OCI-M1 (cell line): ENCODE measurements around the gene DPAGT1.
A peak's percentile ranks its signal among the peaks of the same experiment; 100 is the strongest.

Experiments used
- DNase-seq: peaks from one replicate; lab custom pipeline; 2025; lab: John Stamatoyannopoulos, UW

The DPAGT1 gene

DNA sequence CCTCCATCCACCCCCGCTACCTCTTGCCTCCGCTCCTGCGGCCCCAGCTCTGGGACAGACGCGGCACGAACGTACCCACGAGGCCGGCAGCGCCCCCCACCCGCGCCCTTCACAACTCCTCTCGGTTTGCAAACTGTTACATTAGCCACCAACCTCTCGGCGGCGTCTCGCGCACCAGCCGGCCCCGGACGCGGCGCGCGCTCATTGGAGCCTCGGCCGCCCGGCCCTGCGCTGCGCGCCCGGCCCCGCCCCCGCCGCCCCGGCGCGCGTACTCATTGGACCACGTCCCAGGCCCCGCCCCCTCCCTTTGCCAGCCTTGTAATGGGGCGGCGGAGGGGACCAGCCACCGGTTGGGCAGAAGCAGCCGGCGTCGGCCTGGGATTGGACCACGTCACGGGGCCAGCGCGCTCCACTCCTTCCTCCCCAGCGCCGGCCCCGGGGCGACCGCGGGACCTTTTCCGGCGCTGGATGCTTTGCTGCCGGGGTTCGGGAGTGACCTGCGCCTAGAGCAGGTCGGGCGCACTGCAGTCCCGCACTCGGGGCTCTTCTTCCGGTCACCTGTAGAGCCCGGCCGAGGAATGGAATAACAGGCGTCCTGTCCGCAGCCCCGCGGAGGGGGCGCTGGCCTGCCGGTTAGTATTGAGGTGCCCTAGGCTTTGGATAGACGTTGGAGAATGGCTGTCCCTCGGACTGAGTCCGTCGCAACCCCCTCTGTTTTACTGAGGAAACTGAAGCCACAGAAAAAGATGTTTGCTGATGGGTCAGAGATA, 44.5 kb downstream of the DPAGT1 start, which contains the start of gene HYOU1:
HYOU1 (minus strand) TSS at position 206 of the 770 bp plus-strand sequence. CDS start 1,045 bp downstream, outside the sequence.
- DNase-seq, result peak; percentile 99

DNA sequence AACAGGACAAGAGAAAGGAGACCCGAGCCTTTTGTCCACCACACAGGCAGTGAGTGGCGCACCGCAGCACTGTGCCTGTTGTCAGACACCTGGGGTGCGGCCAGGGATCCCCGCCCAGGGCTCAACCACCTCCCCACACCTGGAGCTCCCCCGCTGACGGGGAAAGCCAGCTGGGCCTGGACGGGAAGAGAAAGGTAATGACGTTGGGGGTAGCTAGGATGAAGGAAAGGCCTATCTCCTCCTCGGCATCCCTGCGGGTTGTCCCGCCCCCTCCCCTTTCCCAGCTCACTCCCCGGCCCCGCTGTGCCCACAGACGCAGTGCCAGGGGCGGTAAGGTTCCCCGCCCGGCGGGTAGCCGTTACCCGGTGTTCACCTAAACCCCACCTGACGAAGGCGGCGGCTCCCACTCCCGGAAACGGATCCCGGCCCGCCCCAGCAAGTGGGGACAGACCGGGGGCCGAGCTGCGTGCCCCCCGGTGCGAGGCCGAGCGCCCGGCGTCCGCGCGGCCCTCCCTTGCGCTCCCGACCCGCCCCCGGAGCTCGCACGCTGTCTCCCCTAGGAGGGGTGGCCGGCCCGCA, 45.1 kb downstream of the DPAGT1 start:
- DNase-seq, result peak; percentile 66

DNA sequence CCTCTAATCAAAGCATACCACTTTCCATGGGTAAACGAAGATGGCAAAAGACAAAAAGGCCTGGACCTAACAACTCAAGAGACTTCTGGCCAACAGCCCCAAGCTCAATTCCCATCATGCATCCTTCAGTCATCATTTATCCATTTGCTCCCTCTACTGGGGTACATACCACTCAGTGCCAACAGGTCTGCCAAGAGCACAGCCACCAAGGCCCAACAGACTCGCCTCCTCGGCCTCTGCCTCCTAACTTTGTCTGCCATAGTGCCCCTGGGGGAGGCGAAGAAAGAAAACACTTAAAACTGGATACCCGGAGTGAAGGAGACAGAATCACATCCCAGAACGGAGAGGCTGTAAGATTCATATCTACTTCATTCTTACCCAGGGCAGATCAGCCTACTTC, 45.8 kb downstream of the DPAGT1 start:
- DNase-seq, result peak; percentile 61

DNA sequence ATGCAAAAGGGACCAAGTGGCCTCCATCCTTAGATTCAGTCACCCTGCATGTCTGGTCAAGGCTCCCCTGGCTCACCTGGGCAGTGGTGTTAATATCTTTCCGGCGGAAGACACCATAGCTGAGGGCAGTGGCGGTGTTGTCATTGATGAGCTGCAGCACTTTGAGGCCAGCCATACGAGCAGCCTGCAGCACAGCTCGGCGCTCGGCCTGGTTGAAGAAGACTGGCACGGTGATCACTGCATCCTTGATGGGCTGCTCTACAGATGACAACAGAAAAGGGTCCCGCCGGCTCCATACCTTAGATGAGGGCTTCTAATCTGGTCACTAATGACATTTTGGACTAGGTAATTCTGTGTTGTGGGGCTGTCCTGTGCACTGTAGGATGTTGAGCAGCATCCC, 47.2 kb downstream of the DPAGT1 start:
- DNase-seq, result no peak

DNA sequence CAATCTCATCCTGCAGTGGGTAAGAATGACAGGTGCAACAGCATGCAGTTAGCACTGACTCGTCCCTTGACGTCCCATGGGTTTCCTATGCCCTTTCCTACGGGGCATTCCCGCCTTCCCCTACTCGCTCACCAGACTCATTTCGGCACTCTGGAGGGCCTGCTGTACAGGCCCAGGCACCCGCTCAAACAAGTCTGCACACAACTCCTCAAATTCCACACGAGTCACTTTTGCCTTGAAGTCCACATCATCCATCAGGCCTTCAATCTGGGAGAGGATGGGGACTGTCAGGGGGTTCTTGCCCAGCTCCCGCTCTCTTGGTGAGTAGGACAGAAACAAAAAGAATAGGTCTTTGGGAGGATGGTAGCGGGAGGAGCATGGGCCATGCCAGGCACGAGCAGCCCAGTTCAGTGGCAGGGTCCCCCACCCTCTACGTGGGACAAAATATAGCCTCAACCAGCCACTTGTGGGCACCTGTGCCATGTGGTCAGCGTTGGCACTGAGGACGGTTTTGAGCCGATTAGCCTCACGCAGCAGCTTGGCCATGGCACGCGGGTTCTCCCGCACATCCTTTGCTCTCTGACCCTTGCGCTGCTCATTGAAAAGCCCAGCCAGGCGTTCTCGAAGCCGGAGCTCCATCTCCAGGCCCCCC, 49.4 kb downstream of the DPAGT1 start:
- DNase-seq, result no peak

DNA sequence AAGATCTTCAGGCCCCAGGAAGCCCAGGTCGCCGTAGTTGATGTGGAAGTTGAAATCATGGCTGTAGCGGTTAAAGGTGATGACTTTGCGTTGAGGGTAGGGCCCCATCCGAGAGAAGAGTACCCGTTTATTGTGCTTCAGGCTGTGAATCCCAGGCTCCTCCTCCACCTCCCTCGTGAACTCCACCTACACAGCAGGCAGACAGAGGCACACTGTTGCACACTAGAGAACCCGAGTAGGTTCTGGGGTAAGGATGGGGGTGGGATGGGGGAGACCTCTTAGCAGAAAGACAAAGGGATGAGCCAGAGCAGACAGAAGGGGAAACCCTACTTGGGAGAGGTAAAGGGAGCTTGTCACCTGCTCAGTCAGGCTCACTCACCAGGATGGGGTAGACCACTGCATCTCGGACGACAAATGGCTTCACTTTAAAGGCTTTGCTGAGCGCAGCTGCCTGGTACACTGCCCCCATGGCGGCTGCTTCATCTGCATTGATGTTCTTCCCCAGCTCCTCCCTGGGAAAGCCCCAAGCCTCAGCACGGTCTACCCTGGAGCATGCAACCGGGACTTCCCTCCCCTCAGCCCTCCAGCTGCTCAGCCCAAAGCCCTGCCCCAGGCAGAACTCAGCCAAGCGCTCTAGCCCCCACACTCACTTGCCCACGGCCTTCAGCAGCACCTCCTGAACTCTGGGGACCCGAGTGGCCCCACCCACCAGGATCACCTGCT, 50.1 kb downstream of the DPAGT1 start:
- DNase-seq, result no peak

DNA sequence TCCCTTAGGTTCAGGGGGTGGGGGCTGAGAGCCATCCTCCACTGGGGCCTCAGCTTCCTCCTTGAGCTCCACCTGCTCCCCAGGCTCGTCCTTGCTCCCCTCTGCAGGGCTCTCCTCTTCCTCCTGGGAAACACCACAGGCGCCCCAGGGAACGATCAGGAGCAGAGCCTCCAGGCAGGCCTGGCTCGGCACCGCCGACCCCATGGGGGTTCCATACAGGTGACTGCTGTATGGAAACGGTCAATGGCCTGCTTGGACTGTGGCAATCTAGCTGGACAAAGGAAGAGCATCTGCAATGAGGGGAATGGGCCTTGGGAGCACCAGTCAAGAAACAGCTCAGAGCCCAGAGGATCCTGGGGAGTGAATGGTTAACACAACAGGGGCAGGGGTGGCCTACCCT, 52.6 kb downstream of the DPAGT1 start:
- DNase-seq, result no peak

DNA sequence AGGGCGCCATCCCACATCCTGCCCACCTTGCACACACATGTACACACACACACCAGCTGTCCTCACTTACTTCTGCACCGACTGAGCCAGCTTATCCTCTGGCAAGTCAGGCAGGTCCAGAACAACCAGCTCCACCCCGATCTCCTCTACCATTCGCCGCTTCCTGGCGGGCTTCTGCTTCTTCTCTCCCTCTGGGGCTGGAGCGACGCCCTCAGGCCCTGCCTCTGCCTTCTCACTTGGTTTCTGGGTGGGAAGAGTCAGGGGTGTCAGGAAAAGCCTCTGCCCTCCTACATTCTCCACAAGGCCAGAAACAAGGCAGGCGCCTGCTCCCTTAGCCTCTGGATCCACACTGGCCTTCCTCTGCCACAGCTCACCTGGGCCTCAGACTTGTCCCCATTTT, 53.0 kb downstream of the DPAGT1 start:
- DNase-seq, result no peak

DNA sequence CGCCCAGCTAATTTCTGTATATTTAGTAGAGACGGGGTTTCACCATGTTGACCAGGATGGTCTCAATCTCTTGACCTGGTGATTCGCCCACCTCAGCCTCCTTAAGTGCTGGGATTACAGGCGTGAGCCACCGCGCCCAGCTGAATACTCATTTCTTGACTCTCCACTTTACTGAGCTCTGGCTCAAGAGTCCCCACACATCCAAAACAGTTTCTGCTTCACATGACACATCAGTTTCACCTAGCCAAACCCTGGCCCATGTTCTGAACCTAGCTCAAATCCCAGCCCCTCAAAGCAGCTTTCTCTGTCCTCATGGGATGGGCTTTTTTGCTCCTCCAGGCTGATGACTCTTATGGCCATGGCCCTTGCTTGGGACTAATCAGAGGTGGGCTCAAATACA, 54.4 kb downstream of the DPAGT1 start:
- no peak for DNase-seq
